Vagina (tissue), 2 donors: ENCODE results near the gene RBMXL2.

Experiments
- POLR2A ChIP-seq, 2 donors: fragments of 450-650 bp; IDR thresholded peaks; one replicate each; pipeline ENCODE4 v1.6.1; 2017; ENCODE audit warnings: antibody characterized with exemption in 2 of 2, mild to moderate bottlenecking in 2 of 2, moderate library complexity in 2 of 2
- POLR2AphosphoS5 ChIP-seq, 2 donors: sonication (generic); formaldehyde crosslinking; IDR thresholded peaks; one replicate each; pipeline ENCODE4 v1.9.0; 2017; ENCODE audit warnings: antibody characterized with exemption in 2 of 2, mild to moderate bottlenecking in 2 of 2, low read depth in 1 of 2; ENCODE audit not compliant: insufficient read depth in 1 of 2
- TF ChIP-seq, protein P1 (sequence below), 3 experiments: fragments of 450-650 bp in 2 of 3; fragments of 200-600 bp in 1 of 3; sonication (generic) in 1 of 3; IDR thresholded peaks; one replicate each; pipeline ENCODE4 v1.5.1; 2017 to 2019; ENCODE audit warnings: antibody characterized with exemption in 3 of 3, mild to moderate bottlenecking in 2 of 3, moderate library complexity in 2 of 3

DNA sequence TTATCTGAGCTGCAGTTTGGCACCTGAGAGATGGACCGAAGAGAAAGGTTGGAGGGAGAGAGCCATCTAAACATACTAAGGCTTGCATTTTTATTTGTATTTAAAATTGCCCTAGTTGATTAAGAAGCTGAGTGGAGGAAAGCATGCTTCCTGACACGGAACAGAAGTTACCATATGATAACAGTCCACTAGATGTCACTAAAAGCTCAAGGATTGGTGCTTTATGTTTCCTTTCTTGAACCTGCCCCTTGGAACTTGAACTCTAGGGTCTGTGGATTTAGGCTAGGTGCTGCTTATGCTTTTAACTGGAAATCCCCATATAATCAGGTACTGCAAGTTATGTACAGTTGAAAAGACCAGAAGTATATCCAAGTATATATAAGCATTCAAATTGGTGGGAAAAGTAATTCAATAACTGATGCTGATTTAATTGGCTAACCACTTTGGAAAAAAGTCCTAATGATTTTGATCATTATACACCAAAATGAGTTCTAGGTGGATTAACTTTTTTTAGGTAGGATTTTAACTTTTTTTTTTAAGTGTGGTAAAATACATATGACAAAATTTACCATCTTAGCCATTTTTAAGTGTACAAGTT, 9.5 kb downstream of the RBMXL2 start:
- TF ChIP-seq, protein P1, sequence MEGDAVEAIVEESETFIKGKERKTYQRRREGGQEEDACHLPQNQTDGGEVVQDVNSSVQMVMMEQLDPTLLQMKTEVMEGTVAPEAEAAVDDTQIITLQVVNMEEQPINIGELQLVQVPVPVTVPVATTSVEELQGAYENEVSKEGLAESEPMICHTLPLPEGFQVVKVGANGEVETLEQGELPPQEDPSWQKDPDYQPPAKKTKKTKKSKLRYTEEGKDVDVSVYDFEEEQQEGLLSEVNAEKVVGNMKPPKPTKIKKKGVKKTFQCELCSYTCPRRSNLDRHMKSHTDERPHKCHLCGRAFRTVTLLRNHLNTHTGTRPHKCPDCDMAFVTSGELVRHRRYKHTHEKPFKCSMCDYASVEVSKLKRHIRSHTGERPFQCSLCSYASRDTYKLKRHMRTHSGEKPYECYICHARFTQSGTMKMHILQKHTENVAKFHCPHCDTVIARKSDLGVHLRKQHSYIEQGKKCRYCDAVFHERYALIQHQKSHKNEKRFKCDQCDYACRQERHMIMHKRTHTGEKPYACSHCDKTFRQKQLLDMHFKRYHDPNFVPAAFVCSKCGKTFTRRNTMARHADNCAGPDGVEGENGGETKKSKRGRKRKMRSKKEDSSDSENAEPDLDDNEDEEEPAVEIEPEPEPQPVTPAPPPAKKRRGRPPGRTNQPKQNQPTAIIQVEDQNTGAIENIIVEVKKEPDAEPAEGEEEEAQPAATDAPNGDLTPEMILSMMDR (IDR thresholded peaks at IDR 0.05) = peak; percentile 9 to 59 (median 40)
- TF ChIP-seq POLR2AphosphoS5 (IDR thresholded peaks at IDR 0.05; ENCODE audit: insufficient read depth in 1 of 2, low read depth in 1 of 2) = no peak
- no peak for TF ChIP-seq POLR2A (IDR thresholded peaks at IDR 0.05)
